ENCODE data around the gene TUBB8B.
"Not testable (repeated sequence)": the region's sequence is repeated elsewhere in the genome, so short reads cannot be mapped to it uniquely, and the experiment has no call there.

Gene TUBB8B

DNA sequence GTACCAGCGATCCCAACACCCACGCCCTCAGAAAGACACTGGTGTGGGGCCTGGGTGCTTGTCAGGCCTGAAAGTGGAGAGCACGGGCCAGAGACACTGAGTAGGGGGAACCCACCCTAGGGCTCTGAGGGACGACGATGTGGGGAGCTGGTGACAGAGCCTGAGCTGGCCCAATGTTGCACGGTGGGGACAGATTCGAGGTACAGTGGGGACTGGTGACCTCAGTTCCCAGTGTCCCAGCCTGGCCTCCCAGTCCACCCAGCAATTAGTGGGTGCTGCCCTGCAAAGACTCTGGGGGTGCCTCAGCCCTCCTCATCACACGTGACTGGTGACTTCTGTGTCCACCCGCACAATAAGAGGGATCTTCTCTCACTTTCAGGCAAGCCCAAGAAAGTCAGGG, 36.6 kb downstream of the TUBB8B start:
- not testable (repeated sequence) for DNase-seq

DNA sequence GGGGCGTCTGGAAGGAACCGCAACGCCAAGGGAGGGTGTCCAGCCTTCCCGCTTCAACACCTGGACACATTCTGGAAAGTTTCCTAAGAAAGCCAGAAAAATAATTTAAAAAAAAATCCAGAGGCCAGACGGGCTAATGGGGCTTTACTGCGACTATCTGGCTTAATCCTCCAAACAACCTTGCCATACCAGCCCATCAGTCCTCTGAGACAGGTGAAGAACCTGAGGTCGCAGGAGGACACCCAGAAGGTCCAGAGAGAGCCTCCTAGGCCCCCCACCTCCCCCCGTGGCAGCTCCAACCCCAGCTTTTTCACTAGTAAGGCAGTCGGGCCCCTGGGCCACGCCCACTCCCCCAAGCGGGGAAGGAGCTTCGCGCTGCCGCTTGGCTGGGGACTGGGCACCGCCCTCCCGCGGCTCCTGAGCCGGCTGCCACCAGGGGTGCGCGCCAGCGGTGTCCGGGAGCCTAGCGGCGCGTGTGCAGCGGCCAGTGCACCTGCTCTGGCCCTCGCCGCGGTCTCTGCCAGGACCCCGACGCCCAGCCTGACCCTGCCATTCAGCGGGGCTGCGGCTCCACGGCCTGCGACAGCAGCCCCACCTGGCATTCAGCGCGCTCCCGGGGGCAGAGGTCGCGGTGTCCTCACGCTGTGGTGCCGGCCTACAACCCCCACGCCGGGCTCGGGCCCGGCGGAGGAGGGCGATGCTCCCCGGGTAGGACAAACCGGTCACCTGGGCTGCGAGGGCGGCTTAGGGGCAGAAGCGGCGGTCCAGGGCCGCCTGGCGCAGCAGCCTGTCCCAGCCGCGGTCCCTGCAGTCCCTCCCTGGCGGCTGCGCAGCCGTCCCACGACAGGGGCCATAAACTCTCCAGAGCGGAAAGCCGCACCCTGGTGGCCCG, 37.8 kb downstream of the TUBB8B start:
- not testable (repeated sequence) for DNase-seq

DNA sequence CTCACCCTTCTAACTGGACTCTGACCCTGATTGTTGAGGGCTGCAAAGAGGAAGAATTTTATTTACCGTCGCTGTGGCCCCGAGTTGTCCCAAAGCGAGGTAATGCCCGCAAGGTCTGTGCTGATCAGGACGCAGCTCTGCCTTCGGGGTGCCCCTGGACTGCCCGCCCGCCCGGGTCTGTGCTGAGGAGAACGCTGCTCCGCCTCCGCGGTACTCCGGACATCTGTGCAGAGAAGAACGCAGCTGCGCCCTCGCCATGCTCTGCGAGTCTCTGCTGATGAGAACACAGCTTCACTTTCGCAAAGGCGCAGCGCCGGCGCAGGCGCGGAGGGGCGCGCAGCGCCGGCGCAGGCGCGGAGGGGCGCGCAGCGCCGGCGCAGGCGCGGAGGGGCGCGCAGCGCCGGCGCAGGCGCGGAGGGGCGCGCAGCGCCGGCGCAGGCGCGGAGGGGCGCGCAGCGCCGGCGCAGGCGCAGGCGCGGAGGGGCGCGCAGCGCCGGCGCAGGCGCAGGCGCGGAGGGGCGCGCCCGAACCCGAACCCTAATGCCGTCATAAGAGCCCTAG, 38.7 kb downstream of the TUBB8B start:
- not testable (repeated sequence) for DNase-seq

DNA sequence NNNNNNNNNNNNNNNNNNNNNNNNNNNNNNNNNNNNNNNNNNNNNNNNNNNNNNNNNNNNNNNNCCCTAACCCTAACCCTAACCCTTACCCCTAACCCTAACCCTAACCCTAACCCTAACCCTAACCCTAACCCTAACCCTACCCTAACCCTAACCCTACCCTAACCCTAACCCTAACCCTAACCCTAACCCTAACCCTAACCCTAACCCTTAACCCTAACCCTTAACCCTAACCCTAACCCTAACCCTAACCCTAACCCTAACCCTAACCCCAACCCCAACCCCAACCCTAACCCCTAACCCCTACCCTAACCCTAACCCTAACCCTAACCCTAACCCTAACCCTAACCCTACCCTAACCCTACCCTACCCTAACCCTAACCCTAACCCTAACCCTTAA, 39.5 kb downstream of the TUBB8B start:
- DNase-seq: not testable (repeated sequence)

Data from fibroblast of skin of scalp (primary cell).